H1 (cell line): Measurements from ENCODE around the gene COA5. TPM values are rescaled to one million over a fixed set of nuclear protein-coding genes. Genes with fewer than 3 reads are reported as not detected.

Source experiments
- EGR1 ChIP-seq: IDR thresholded peaks from 2 replicates; pipeline ENCODE4 v1.6.1; 2011; ENCODE audit warnings: low read depth, low read length, borderline replicate concordance
- EZH2 ChIP-seq: fragments of 200-600 bp; sonication (generic); IDR thresholded peaks from 2 replicates; pipeline ENCODE4 v1.7.1; 2012; ENCODE audit warnings: low read depth, mild to moderate bottlenecking, moderate library complexity, low read length, inconsistent platforms; ENCODE audit not compliant: severe bottlenecking
- FOSL1 ChIP-seq: IDR thresholded peaks from 2 replicates; pipeline ENCODE4 v1.6.1; 2011; ENCODE audit warnings: mild to moderate bottlenecking, low read depth, low read length, moderate library complexity; ENCODE audit not compliant: insufficient read depth
- JUND ChIP-seq: IDR thresholded peaks from 2 replicates; pipeline ENCODE4 v1.6.1; 2011; ENCODE audit warnings: mild to moderate bottlenecking, improper control_type of control experiment, low read length
- KDM5A ChIP-seq: fragments of 200-600 bp; IDR thresholded peaks from 2 replicates; pipeline ENCODE4 v1.7.1; 2012; ENCODE audit warnings: mild to moderate bottlenecking, low read length, inconsistent platforms, mixed read lengths
- RNF2 ChIP-seq: fragments of 200-900, 300-1000 bp; sonication (generic); IDR thresholded peaks from 2 replicates; pipeline ENCODE4 v1.7.1; 2016; ENCODE audit warnings: borderline replicate concordance, low read depth, mild to moderate bottlenecking, antibody characterized with exemption, low read length; ENCODE audit not compliant: poor library complexity, severe bottlenecking; ENCODE audit errors: missing control alignments
- SIRT6 ChIP-seq: IDR thresholded peaks from one replicate; pipeline ENCODE4 v1.7.1; 2012; ENCODE audit warnings: low read length, inconsistent platforms
- SIX5 ChIP-seq: IDR thresholded peaks from 2 replicates; pipeline ENCODE4 v1.6.1; 2011; ENCODE audit warnings: mild to moderate bottlenecking, low read depth, low read length
- polyA plus RNA-seq, 7 experiments: library from polyadenylated mRNA; depleted of rRNA in 3 of 7; stranded (reverse) in 5 of 7; unstranded in 2 of 7; fragments of >200 nt in 5 of 7; fragments of 200-250 nt in 2 of 7; gene quantifications; 1 replicate in 5 of 7; 2 replicates in 1 of 7; 4 replicates in 1 of 7; pipeline versions ENCODE4 v1.2.1 to v1.2.3, GENCODE V29; 2011 to 2013; ENCODE audit warnings: missing spikeins in 2 of 7, mixed read lengths in 2 of 7
- total RNA-seq: library from RNA; stranded (reverse); fragmentation: NEBNext Ultra II Directional; extraction: Animal tissue kit (Norgen Biotek cat#: 25700); gene quantifications from 2 replicates; pipeline ENCODE4 v1.2.1, GENCODE V29; 2021

Gene COA5
- total and polyA plus RNA-seq, 2 of the 8 experiments (the other 6 are each of a cell fraction or from before 2014, with no cell fraction given), result 20.3 to 24.7 TPM

- no peak for TF ChIP-seq KDM5A
- TF ChIP-seq EGR1, result no peak
- TF ChIP-seq SIX5, result no peak
- TF ChIP-seq EZH2, result no peak
- TF ChIP-seq SIRT6, result no peak
- TF ChIP-seq FOSL1, result no peak
- no peak for TF ChIP-seq JUND
- TF ChIP-seq RNF2, result no peak
Observed at GRCh38 chr2:98607741-98608115, 584 bp downstream of the COA5 start (continued).
